Breast epithelium (tissue), 3 donors: ENCODE data around the gene SCEL.
"Not testable (repeated sequence)": the region's sequence is repeated elsewhere in the genome, so short reads cannot be mapped to it uniquely, and the experiment has no call there.

Source experiments
- CTCF ChIP-seq, 3 donors: fragments of 450-650 bp; IDR thresholded peaks; one replicate each; pipeline ENCODE4 v1.5.1; 2016 to 2017; ENCODE audit warnings: antibody characterized with exemption in 3 of 3, mild to moderate bottlenecking in 3 of 3, moderate library complexity in 3 of 3
- POLR2AphosphoS5 ChIP-seq, 3 donors: sonication (generic); formaldehyde crosslinking; IDR thresholded peaks; one replicate each; pipeline ENCODE4 v1.6.1; 2017; ENCODE audit warnings: antibody characterized with exemption in 3 of 3

- TF ChIP-seq CTCF, POLR2AphosphoS5 (IDR thresholded peaks at IDR 0.05): not testable (repeated sequence)
These were observed 124.5 kb downstream of the SCEL start for GRCh38 chr13:77660016-77660415.
